22Rv1 (cell line): ENCODE results near the gene ITFG1.

Experiments used
- CTCF ChIP-seq: fragments of 450-650 bp; IDR thresholded peaks from 2 replicates; pipeline ENCODE4 v1.5.1; 2017; ENCODE audit warnings: mild to moderate bottlenecking
- ZFX ChIP-seq: fragments of 450-650 bp; IDR thresholded peaks from 2 replicates; pipeline ENCODE4 v1.6.1; 2017; ENCODE audit warnings: antibody characterized with exemption, borderline replicate concordance

- no peak for TF ChIP-seq CTCF
- TF ChIP-seq ZFX: no peak
Observed at GRCh38 chr16:47250983-47251382, 209.9 kb downstream of the ITFG1 start.
